DND-41 (cell line): ENCODE measurements around the gene TXN.

Experiments
- ATAC-seq: fragments of 200-7000 bp; cut with Tn5 transposase; 3 replicates; pipeline ENCODE4 v1.9.1; 2021; ENCODE audit warnings: low read depth; ENCODE audit not compliant: insufficient read depth
- DNase-seq: peaks from one replicate; pipeline ENCODE4 v3.0.0-alpha.2; 2020
- H2AFZ ChIP-seq: 2 replicates; pipeline ENCODE4 v1.6.0; 2012; ENCODE audit warnings: low read depth, low read length
- H3K27ac ChIP-seq: 2 replicates; pipeline ENCODE4 v1.5.1; 2012; ENCODE audit warnings: low read length, inconsistent platforms
- H3K27me3 ChIP-seq: fragments of 200-600 bp; sonication (generic); 2 replicates; pipeline ENCODE4 v1.6.0; 2012; ENCODE audit warnings: low read length, mild to moderate bottlenecking, inconsistent platforms; ENCODE audit not compliant: insufficient read depth, poor library complexity
- H3K36me3 ChIP-seq: 2 replicates; pipeline ENCODE4 v1.5.1; 2012; ENCODE audit warnings: low read length, inconsistent platforms; ENCODE audit not compliant: insufficient read depth
- H3K4me1 ChIP-seq: 2 replicates; pipeline ENCODE4 v1.5.1; 2012; ENCODE audit warnings: mild to moderate bottlenecking, low read length; ENCODE audit not compliant: insufficient read depth
- H3K4me2 ChIP-seq: 2 replicates; pipeline ENCODE4 v1.6.0; 2012; ENCODE audit warnings: mild to moderate bottlenecking, moderate library complexity, low read length, inconsistent platforms; ENCODE audit not compliant: insufficient read depth
- H3K4me3 ChIP-seq, 2 experiments: fragments of 200-600 bp in 1 of 2; shearing (Covaris generic) in 1 of 2; 2 replicates each; pipeline ENCODE4 v1.5.1; 2012 to 2016; ENCODE audit warnings: inconsistent platforms in 2 of 2, low read length in 2 of 2, mild to moderate bottlenecking in 2 of 2, low read depth in 1 of 2, moderate library complexity in 1 of 2
- H3K79me2 ChIP-seq: 2 replicates; pipeline ENCODE4 v1.6.0; 2012; ENCODE audit warnings: low read length, inconsistent platforms; ENCODE audit not compliant: insufficient read depth
- H3K9ac ChIP-seq: 2 replicates; pipeline ENCODE4 v1.6.0; 2012; ENCODE audit warnings: low read depth, mild to moderate bottlenecking, inconsistent platforms, low read length, moderate library complexity
- H3K9me3 ChIP-seq: 2 replicates; pipeline ENCODE4 v1.5.1; 2012; ENCODE audit warnings: low read length, moderate library complexity, mild to moderate bottlenecking, inconsistent platforms; ENCODE audit not compliant: insufficient read depth, severe bottlenecking
- H4K20me1 ChIP-seq: 2 replicates; pipeline ENCODE4 v1.6.0; 2012; ENCODE audit warnings: low read length; ENCODE audit not compliant: insufficient read depth
- EZH2 ChIP-seq: IDR thresholded peaks from 3 replicates; pipeline ENCODE4 v1.6.1; 2012; ENCODE audit warnings: borderline replicate concordance, low read depth, mild to moderate bottlenecking, moderate library complexity, low read length, inconsistent platforms; ENCODE audit not compliant: severe bottlenecking
- TF ChIP-seq, protein P1 (sequence below): IDR thresholded peaks from 2 replicates; pipeline ENCODE4 v1.5.1; 2012; ENCODE audit warnings: borderline replicate concordance, low read length, moderate library complexity, mild to moderate bottlenecking; ENCODE audit not compliant: poor library complexity, severe bottlenecking; ENCODE audit errors: extremely low read depth

TXN gene

DNA sequence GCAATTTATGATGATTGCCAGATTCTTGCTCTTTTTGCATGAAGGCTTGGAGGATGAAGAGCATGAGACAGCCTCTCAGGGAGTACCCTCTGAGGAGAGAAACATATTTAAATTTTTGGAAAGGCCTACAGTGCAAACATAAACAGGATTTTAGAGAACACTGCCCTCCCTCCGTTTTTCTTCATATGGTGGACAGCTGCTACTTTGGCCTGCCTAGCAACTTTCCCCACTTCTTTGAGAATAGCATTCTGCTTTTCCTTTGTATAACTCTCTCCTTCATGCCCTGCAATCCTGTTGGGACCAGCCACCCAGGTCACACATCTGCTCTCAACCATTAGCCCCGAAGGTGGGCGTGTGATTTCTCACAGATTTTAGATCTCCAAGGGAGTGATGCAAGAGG lies 20.5 kb upstream of the TXN start:
- Histone ChIP-seq H3K27me3 (no peaks in the 10 kb centered on the region), H4K20me1 (no peaks in the 10 kb centered on the region), H3K79me2 (no peaks in the 10 kb centered on the region), H3K4me2 (no peak overlapping the region), H3K27ac (no peak overlapping the region), H2AFZ (no peak overlapping the region), H3K9me3 (no peaks in the 10 kb centered on the region), H3K9ac (no peak overlapping the region), H3K4me1 (no peaks in the 10 kb centered on the region), H3K36me3 (no peaks in the 10 kb centered on the region), H3K4me3 (no peak overlapping the region)
- TF ChIP-seq, protein P1, sequence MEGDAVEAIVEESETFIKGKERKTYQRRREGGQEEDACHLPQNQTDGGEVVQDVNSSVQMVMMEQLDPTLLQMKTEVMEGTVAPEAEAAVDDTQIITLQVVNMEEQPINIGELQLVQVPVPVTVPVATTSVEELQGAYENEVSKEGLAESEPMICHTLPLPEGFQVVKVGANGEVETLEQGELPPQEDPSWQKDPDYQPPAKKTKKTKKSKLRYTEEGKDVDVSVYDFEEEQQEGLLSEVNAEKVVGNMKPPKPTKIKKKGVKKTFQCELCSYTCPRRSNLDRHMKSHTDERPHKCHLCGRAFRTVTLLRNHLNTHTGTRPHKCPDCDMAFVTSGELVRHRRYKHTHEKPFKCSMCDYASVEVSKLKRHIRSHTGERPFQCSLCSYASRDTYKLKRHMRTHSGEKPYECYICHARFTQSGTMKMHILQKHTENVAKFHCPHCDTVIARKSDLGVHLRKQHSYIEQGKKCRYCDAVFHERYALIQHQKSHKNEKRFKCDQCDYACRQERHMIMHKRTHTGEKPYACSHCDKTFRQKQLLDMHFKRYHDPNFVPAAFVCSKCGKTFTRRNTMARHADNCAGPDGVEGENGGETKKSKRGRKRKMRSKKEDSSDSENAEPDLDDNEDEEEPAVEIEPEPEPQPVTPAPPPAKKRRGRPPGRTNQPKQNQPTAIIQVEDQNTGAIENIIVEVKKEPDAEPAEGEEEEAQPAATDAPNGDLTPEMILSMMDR, result no peak
- no peak for TF ChIP-seq EZH2
- ATAC-seq (no peak), DNase-seq (no peak)

DNA sequence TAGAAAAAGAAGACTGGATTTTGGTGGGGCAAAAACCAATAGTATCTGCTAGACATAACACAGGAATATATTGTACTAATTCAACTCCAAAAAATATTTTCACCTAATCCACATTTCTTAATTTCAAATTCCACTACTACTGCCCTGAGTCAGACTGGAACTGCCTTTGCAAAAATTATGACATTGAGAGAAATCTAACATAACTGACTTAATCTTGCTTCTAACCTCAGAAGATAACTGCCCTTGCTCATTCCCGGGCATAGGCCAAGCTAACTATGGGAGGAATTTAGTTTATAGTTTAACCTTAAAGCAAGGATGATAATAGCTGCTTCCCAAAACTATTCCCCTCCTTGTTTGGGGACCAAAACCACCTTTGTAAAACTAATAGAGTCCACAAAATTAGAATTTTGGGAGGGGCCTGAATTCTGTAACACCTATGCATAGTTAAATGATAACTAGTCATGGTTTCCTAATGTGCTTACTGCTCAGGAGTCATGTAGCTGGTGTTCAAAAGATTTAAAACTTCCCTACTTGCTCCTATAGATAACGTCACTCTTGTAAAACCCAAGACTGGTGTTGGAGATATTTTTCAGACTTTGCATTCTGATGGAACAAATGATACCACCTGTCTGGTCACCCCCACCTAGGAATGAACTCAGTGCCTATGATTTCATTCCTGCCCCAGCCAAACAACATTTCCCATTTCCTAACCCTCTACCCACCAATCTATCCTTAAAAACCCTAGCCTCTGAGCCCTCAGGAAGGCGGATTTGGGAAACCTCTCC lies 14.1 kb upstream of the TXN start:
- no peak overlapping the region for H3K4me3 ChIP-seq
- H3K27ac ChIP-seq, result no peak overlapping the region
- no peaks in the 10 kb centered on the region for H3K36me3 ChIP-seq
- H2AFZ ChIP-seq, result no peak overlapping the region
- no peak for DNase-seq
- no peaks in the 10 kb centered on the region for H3K79me2 ChIP-seq
- no peak overlapping the region for H3K9ac ChIP-seq
- no peak for ATAC-seq
- no peak overlapping the region for H3K4me2 ChIP-seq
- no peaks in the 10 kb centered on the region for H3K9me3 ChIP-seq
- H3K27me3 ChIP-seq, result no peaks in the 10 kb centered on the region
- TF ChIP-seq, protein P1, result no peak
- no peak for TF ChIP-seq EZH2
- H4K20me1 ChIP-seq, result no peaks in the 10 kb centered on the region
- no peaks in the 10 kb centered on the region for H3K4me1 ChIP-seq

DNA sequence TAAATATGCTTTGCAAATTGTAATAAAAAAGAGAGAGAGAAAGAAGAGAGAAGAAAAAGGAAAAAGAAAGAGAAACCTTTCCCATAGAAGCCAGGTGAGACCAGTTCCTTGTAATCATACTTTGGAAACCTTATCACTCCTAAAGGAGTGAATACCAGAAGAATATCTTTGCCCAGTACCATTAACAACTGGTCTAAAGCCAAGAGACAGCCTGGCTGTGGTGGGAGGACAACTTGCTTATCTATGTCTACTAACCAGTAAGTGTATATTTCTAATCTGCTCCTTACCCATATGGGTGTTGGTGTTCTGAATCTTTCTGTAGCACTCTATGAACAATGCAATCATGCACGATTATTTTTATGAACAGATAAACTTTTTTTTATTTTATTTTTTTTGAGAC lies 10.5 kb upstream of the TXN start:
- Histone ChIP-seq H3K9ac (no peak overlapping the region), H3K79me2 (no peaks in the 10 kb centered on the region), H3K4me3 (no peak overlapping the region), H4K20me1 (no peaks in the 10 kb centered on the region), H3K4me2 (no peak overlapping the region), H3K9me3 (no peaks in the 10 kb centered on the region), H2AFZ (no peak overlapping the region), H3K27me3 (no peaks in the 10 kb centered on the region), H3K4me1 (no peaks in the 10 kb centered on the region), H3K27ac (no peak overlapping the region), H3K36me3 (no peaks in the 10 kb centered on the region)
- no peak for ATAC-seq
- no peak for DNase-seq
- TF ChIP-seq, protein P1, result no peak
- TF ChIP-seq EZH2, result no peak
